ENCODE measurements around the gene CCP110. TPM values are rescaled to one million over a fixed set of nuclear protein-coding genes. Genes with fewer than 3 reads are reported as not detected.

CCP110 gene
- total and polyA plus RNA-seq, 2 of the 13 experiments (the other 11 are each of a cell fraction or from before 2014, with no cell fraction given), result 10.0 to 11.1 TPM

- TF ChIP-seq CEBPZ (IDR thresholded peaks at IDR 0.05; ENCODE audit: low read length), result no peak
- no peak for TF ChIP-seq LCORL (IDR thresholded peaks at IDR 0.05)
- peak; percentile 37; the same call in 1 of the 2 replicates for TF ChIP-seq LCORL (CRISPR knock-in tag; IDR thresholded peaks at IDR 0.05)
- peak; percentile 78; the same call in 1 of the 2 replicates for TF ChIP-seq ZNF34 (CRISPR knock-in tag; IDR thresholded peaks at IDR 0.05; ENCODE audit: borderline replicate concordance)
- TF ChIP-seq ETV6 (CRISPR knock-in tag; conservative IDR thresholded peaks at IDR 0.05), result no peak; the same call in 1 of the 2 replicates
- no peak for TF ChIP-seq MBNL3 (CRISPR knock-in tag; conservative IDR thresholded peaks at IDR 0.05)
- no peak for TF ChIP-seq TEAD2 (CRISPR knock-in tag; IDR thresholded peaks at IDR 0.05)
- TF ChIP-seq KLF16 (CRISPR knock-in tag; IDR thresholded peaks at IDR 0.05), result peak; percentile 61 to 65; a peak in 1 of 4 replicates
- TF ChIP-seq NFKB2 (CRISPR knock-in tag; IDR thresholded peaks at IDR 0.05; ENCODE audit: borderline replicate concordance), result no peak
- TF ChIP-seq ZNF18 (CRISPR knock-in tag; IDR thresholded peaks at IDR 0.05; ENCODE audit: insufficient replicate concordance), result no peak
- no peak for TF ChIP-seq PRPF4 (IDR thresholded peaks at IDR 0.05; ENCODE audit: low read depth, low read length, poor library complexity, severe bottlenecking)
- no peak for TF ChIP-seq ZSCAN20 (CRISPR knock-in tag; IDR thresholded peaks at IDR 0.05; ENCODE audit: borderline replicate concordance)
- no peak for TF ChIP-seq PAF1 (CRISPR knock-in tag; IDR thresholded peaks at IDR 0.05)
- peak; percentile 84 to 91 for TF ChIP-seq HMGXB4 (CRISPR knock-in tag; IDR thresholded peaks at IDR 0.05; ENCODE audit: borderline replicate concordance in 1 of 2, low read depth in 1 of 2)
- no peak for TF ChIP-seq ZBTB2 (CRISPR knock-in tag; IDR thresholded peaks at IDR 0.05; ENCODE audit: low read depth)
- TF ChIP-seq ZBTB46 (CRISPR knock-in tag; IDR thresholded peaks at IDR 0.05; ENCODE audit: borderline replicate concordance), result peak; percentile 90
These were observed at the start of gene CCP110 (continued) for GRCh38 chr16:19523559-19524355.
